Esophagus squamous epithelium (tissue), 5 donors: ENCODE measurements around the gene PGBD5. TPM values are rescaled to one million over a fixed set of nuclear protein-coding genes. Genes with fewer than 3 reads are reported as not detected.

Experiments
- DNase-seq: peaks from one replicate; lab custom pipeline; 2025; lab: John Stamatoyannopoulos, UW
- H3K27ac ChIP-seq, 4 donors: fragments of 200-600 bp; sonication (generic); one replicate each; pipeline ENCODE4 v1.5.1; 2016 to 2019; ENCODE audit warnings: mild to moderate bottlenecking in 1 of 4
- H3K27me3 ChIP-seq, 4 donors: fragments of 200-600 bp; sonication (generic); 1 replicate in 3 of 4; 2 replicates in 1 of 4; pipeline versions ENCODE4 v1.5.1 to v1.6.0; 2017 to 2021; ENCODE audit warnings: antibody characterized with exemption in 1 of 4
- H3K36me3 ChIP-seq, 3 donors: fragments of 200-600 bp; sonication (generic); one replicate each; pipeline ENCODE4 v1.5.1; 2016 to 2019
- H3K4me1 ChIP-seq, 3 donors: fragments of 200-600 bp; sonication (generic); one replicate each; pipeline ENCODE4 v1.5.1; 2017 to 2019
- H3K4me3 ChIP-seq, 4 donors: fragments of 200-600 bp; sonication (generic); 1 replicate in 3 of 4; 2 replicates in 1 of 4; pipeline ENCODE4 v1.5.1; 2016 to 2019; ENCODE audit warnings: mild to moderate bottlenecking in 2 of 4, moderate library complexity in 1 of 4
- H3K9me3 ChIP-seq, 3 donors: fragments of 200-600 bp; sonication (generic); one replicate each; pipeline ENCODE4 v1.5.1; 2016 to 2019
- POLR2A ChIP-seq, 4 donors: fragments of 450-650 bp; IDR thresholded peaks; one replicate each; pipeline ENCODE4 v1.6.1; 2017; ENCODE audit warnings: antibody characterized with exemption in 4 of 4, mild to moderate bottlenecking in 4 of 4, moderate library complexity in 3 of 4
- WGBS, 2 donors: methylation state at CpG; one replicate each; pipeline ENCODE4 v1.1.5; 2018; 5-methylcytosine and 5-hydroxymethylcytosine counted together
- intact Hi-C: fragments of 100-400 bp; cut with DNase I; formaldehyde crosslinking; loops from one replicate; pipeline ENCODE4 v1.15.0; 2022
- total RNA-seq, 4 donors: library from RNA; depleted of rRNA; stranded (reverse); fragments of >200 nt; gene quantifications; one replicate each; pipeline ENCODE4 v1.1.0, GENCODE V29; 2016
- TF ChIP-seq, protein P1 (sequence below), 6 experiments: fragments of 450-650 bp in 4 of 6; fragments of 200-600 bp in 2 of 6; sonication (generic) in 2 of 6; IDR thresholded peaks; one replicate each; pipeline ENCODE4 v1.5.1; 2016 to 2019; ENCODE audit warnings: antibody characterized with exemption in 6 of 6, mild to moderate bottlenecking in 4 of 6, moderate library complexity in 4 of 6
- donor health status: DM: yes; HTN: yes; CAD: no.

The PGBD5 gene
- total RNA-seq, 4 donors from 2014 or later: under 0.01 to 6.1 (median 3.0) TPM

DNA sequence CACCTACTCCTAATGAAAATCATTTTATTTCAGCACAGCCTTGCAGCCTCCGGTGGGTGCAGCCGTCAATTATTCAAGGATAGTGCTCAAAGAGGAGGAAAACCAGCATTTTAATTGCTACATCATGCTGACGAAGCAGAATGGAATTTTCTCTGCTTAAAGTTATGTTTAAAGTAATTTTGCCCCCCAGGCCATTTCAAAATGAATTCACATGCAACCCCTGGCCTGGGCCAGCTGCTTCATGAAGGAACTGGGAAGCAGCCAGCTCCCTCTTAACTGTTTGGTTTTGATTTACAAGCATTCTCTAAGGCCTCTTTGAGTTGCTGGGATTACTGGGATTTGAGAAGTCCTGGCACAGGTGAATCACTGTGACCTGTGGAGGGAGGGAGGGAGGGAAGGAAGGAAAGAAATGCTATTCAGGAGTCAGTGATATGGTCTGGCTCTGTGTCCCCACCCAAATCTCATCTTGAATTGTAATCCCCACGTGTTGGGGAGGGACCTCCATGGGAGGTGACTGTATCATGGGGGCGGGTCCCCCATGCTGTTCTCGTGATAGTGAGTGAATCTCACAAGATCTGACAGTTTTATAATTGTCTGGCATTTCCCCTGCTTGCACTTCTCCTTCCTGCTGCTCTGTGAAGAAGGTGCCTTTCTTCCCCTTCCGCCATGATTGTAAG is 66.0 kb downstream of the PGBD5 start:
- no peak for TF ChIP-seq POLR2A (IDR thresholded peaks at IDR 0.05)
- TF ChIP-seq, protein P1, sequence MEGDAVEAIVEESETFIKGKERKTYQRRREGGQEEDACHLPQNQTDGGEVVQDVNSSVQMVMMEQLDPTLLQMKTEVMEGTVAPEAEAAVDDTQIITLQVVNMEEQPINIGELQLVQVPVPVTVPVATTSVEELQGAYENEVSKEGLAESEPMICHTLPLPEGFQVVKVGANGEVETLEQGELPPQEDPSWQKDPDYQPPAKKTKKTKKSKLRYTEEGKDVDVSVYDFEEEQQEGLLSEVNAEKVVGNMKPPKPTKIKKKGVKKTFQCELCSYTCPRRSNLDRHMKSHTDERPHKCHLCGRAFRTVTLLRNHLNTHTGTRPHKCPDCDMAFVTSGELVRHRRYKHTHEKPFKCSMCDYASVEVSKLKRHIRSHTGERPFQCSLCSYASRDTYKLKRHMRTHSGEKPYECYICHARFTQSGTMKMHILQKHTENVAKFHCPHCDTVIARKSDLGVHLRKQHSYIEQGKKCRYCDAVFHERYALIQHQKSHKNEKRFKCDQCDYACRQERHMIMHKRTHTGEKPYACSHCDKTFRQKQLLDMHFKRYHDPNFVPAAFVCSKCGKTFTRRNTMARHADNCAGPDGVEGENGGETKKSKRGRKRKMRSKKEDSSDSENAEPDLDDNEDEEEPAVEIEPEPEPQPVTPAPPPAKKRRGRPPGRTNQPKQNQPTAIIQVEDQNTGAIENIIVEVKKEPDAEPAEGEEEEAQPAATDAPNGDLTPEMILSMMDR (IDR thresholded peaks at IDR 0.05): no peak
- Histone ChIP-seq H3K9me3 (no peaks in the 10 kb centered on the region), H3K4me1 (peaks cover 0 to 19% (median 5%) of the 10 kb centered on the region in 3 donors), H3K27me3 (peaks cover 0 to 79% (median 0%) of the 10 kb centered on the region in 4 donors), H3K4me3 (no peak overlapping the region), H3K36me3 (no peaks in the 10 kb centered on the region), H3K27ac (no peak overlapping the region)
- DNase-seq: no peak
- WGBS, 2 donors: 36 to 42% methylated on average over 7 of the region's 7 CpGs
- intact Hi-C loops: no loop called here

DNA sequence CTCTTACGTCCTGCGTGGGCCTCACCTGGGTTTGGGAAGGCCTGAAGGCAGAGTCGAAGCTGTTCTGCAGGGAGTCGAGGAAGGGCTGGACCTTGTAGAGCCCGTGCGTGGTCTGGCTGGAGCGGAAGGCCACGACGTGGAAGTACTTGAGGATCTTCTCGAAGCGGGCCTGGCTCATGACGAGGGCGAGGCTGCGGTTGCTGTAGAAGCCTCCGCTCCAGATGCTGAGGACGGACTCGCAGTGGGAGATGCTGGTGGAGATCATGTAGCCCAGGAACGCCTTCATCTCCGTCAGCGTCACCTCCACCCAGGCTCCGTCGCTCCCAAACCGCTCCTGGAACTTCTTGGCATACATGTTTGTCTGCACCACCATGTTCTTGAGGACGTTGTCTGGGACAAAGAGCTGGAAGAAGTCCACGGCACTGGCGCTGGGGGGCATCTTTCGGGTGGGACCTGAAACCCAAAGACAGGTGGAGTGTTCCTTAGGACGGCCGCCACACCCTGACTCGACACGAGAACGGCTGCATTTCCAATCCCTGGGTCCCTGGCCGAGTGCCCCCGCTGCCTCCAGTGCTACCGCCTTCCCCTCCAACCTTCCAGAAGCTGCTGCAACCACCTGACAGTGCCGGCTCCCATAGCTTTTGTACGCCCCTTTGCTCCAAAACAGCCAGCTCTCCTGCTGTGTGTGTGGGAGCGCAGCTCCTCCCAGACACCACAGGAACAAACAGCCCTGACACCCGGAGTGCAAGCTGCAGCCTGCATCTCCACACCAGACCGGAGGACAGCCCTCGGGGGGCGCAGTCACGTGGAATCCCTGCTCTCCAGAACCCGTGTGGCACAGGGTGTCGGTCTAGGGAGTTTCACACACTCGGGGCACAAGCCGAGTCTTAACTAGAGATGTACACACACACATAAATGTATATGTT is 69.0 kb downstream of the PGBD5 start:
- H3K27me3 ChIP-seq: peaks cover 0 to 68% (median 0%) of the 10 kb centered on the region in 4 donors
- peaks cover 0 to 29% (median 5%) of the 10 kb centered on the region in 3 donors for H3K4me1 ChIP-seq
- DNase-seq: no peak
- H3K27ac ChIP-seq: no peak overlapping the region
- H3K36me3 ChIP-seq: no peaks in the 10 kb centered on the region
- intact Hi-C loops: no loop called here
- WGBS, 2 donors: 69 to 73% methylated on average over 34 to 38 of the region's 47 CpGs
- no peak for TF ChIP-seq POLR2A (IDR thresholded peaks at IDR 0.05)
- TF ChIP-seq, protein P1 (IDR thresholded peaks at IDR 0.05): no peak
- no peaks in the 10 kb centered on the region for H3K9me3 ChIP-seq
- H3K4me3 ChIP-seq: no peak overlapping the region

DNA sequence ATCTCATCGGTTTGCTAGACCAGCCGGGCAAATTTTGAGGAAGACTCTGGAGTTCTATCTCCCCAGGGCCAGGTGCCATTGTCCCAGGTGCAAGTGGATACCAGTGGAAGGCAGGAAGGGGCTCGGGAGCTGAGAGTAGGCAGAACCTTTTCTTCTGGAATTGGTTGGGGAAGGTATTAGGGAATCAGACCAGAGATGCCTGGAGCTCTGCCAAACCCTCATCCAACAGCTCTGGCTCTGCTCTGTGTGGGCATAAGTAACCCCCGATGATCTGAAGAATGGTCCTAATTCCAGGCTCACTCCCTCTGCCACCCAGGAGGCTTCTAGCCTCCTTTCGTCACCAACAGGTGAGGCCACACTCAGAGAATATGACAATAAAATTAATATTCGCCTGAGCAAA is 69.9 kb downstream of the PGBD5 start:
- intact Hi-C loops: no loop called here
- TF ChIP-seq POLR2A (IDR thresholded peaks at IDR 0.05): no peak
- TF ChIP-seq, protein P1 (IDR thresholded peaks at IDR 0.05): no peak

DNA sequence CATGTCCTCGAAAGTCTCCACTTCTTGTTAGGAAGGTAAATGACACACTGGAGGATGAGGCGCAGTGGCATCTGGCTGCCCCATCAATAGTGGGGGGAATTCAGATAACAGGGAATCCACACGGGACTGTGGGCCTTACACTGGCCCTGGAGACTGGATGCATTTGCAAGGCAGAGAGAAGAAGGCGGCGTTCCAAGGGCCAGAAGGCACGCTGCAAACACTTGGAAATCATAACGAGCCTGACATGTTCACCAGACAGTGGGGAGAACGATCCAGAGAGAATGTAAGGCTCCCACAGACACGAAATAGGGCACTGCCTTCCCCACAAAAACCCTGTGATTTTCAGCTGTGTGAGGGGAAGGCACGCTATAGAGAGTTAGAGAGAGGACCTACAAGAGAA is 70.5 kb downstream of the PGBD5 start:
- WGBS, 2 donors: 70 to 82% methylated on average over 10 of the region's 10 CpGs

More for the DNA sequence above, 69.9 kb downstream of the PGBD5 start:
- no peaks in the 10 kb centered on the region for H3K36me3 ChIP-seq
- no peaks in the 10 kb centered on the region for H3K9me3 ChIP-seq
- 86 to 90% methylated on average over 6 of the region's 6 CpGs for WGBS, 2 donors
- no peak for DNase-seq
- H3K27me3 ChIP-seq: peaks cover 0 to 59% (median 0%) of the 10 kb centered on the region in 4 donors
- H3K4me1 ChIP-seq: peaks cover 0 to 29% (median 5%) of the 10 kb centered on the region in 3 donors
- no peak overlapping the region for H3K27ac ChIP-seq
- no peak overlapping the region for H3K4me3 ChIP-seq

More for the DNA sequence above, 70.5 kb downstream of the PGBD5 start:
- H3K9me3 ChIP-seq: no peaks in the 10 kb centered on the region
- no peaks in the 10 kb centered on the region for H3K36me3 ChIP-seq
- no peak overlapping the region for H3K4me3 ChIP-seq
- H3K27ac ChIP-seq: no peak overlapping the region
- no peak for DNase-seq
- intact Hi-C loops: no loop called here
- TF ChIP-seq, protein P1 (IDR thresholded peaks at IDR 0.05): no peak
- no peak for TF ChIP-seq POLR2A (IDR thresholded peaks at IDR 0.05)
- peaks cover 0 to 54% (median 0%) of the 10 kb centered on the region in 4 donors for H3K27me3 ChIP-seq
- peaks cover 0 to 29% (median 5%) of the 10 kb centered on the region in 3 donors for H3K4me1 ChIP-seq
